Suprapubic skin (tissue), 4 donors: ENCODE measurements around the gene PRR15L.

Source experiments
- CTCF ChIP-seq, 2 donors: fragments of 200-600 bp in 1 of 2; fragments of 450-650 bp in 1 of 2; sonication (generic) in 1 of 2; IDR thresholded peaks; one replicate each; pipeline ENCODE4 v1.5.1; 2016 to 2019; ENCODE audit warnings: antibody characterized with exemption in 2 of 2, mild to moderate bottlenecking in 1 of 2, moderate library complexity in 1 of 2
- POLR2A ChIP-seq, 2 donors: fragments of 450-650 bp; IDR thresholded peaks; one replicate each; pipeline ENCODE4 v1.6.1; 2017; ENCODE audit warnings: antibody characterized with exemption in 2 of 2, mild to moderate bottlenecking in 2 of 2, moderate library complexity in 2 of 2
- POLR2AphosphoS5 ChIP-seq, 3 donors: sonication (generic); formaldehyde crosslinking; IDR thresholded peaks; one replicate each; pipeline ENCODE4 v1.6.1; 2017; ENCODE audit warnings: antibody characterized with exemption in 3 of 3

GRCh38 chr17:47982091-47982617 is 24.5 kb upstream of the PRR15L start:
- no peak for TF ChIP-seq CTCF (IDR thresholded peaks at IDR 0.05)
- no peak for TF ChIP-seq POLR2A (IDR thresholded peaks at IDR 0.05)
- no peak for TF ChIP-seq POLR2AphosphoS5 (IDR thresholded peaks at IDR 0.05)
